H1 (cell line): ENCODE measurements around the gene FRMD4A. TPM values are rescaled to one million over a fixed set of nuclear protein-coding genes. Genes with fewer than 3 reads are reported as not detected.
A peak's percentile ranks its signal among the peaks of the same experiment; 100 is the strongest.

Source experiments
- CTCF ChIA-PET: fragments of 300-600 bp; sonication (Branson Sonifier 250); formaldehyde crosslinking; loops from one replicate; lab custom pipeline; 2021; ENCODE audit not compliant: partially characterized antibody; lab: Charles Lee
- POLR2A ChIA-PET: fragments of 300-600 bp; sonication (Branson Sonifier 250); formaldehyde crosslinking; loops from one replicate; lab custom pipeline; 2021; ENCODE audit warnings: inconsistent platforms; ENCODE audit not compliant: partially characterized antibody; lab: Charles Lee
- DNase-seq, 2 experiments: peaks; one replicate each; pipeline versions ENCODE4 v3.0.0 to v3.0.0-alpha.2; 2010 to 2022; ENCODE audit warnings: low spot score in 2 of 2, low read depth in 1 of 2, mixed read lengths in 1 of 2
- FAIRE-seq: peaks from 2 replicates; lab custom pipeline; 2011; peaks lifted over from hg19 to GRCh38; lab: Jason Lieb, UNC
- H2AFZ ChIP-seq: 2 replicates; pipeline ENCODE4 v1.8.1; 2012; ENCODE audit warnings: low read length, inconsistent platforms
- H2AK5ac ChIP-seq: 2 replicates; pipeline ENCODE4 v1.6.1; 2013; ENCODE audit warnings: low read depth, low read length
- H2BK120ac ChIP-seq: replicated peaks from 2 replicates; pipeline ENCODE3; 2013; ENCODE audit warnings: low read depth, low read length, inconsistent platforms
- H2BK12ac ChIP-seq: 2 replicates; pipeline ENCODE4 v1.6.1; 2013; ENCODE audit warnings: low read depth, low read length
- H2BK15ac ChIP-seq: 2 replicates; pipeline ENCODE4 v1.6.1; 2013; ENCODE audit warnings: low read length
- H2BK20ac ChIP-seq: 2 replicates; pipeline ENCODE4 v1.6.1; 2013; ENCODE audit warnings: low read length
- H2BK5ac ChIP-seq: 2 replicates; pipeline ENCODE4 v1.6.1; 2013; ENCODE audit warnings: low read depth, low read length
- H3K14ac ChIP-seq: 2 replicates; pipeline ENCODE4 v1.6.1; 2013; ENCODE audit warnings: inconsistent platforms; ENCODE audit not compliant: insufficient read length
- H3K18ac ChIP-seq: 2 replicates; pipeline ENCODE4 v1.6.1; 2013; ENCODE audit warnings: low read length; ENCODE audit errors: extremely low read depth
- H3K23ac ChIP-seq: 2 replicates; pipeline ENCODE4 v1.6.1; 2013; ENCODE audit warnings: inconsistent platforms; ENCODE audit not compliant: insufficient read length
- H3K23me2 ChIP-seq: 2 replicates; pipeline ENCODE4 v1.6.1; 2013; ENCODE audit warnings: low read depth, low read length
- H3K27ac ChIP-seq: 2 replicates; pipeline ENCODE4 v1.6.1; 2011; ENCODE audit warnings: low read depth, low read length, inconsistent platforms
- H3K27me3 ChIP-seq, 4 experiments: replicated peaks in 1 of 4; 1 replicate in 1 of 4; 2 replicates in 3 of 4; pipeline versions ENCODE4 v1.6.1 to v1.8.1; 2011 to 2013; ENCODE audit warnings: low read length in 3 of 4, mild to moderate bottlenecking in 3 of 4, inconsistent platforms in 2 of 4, mixed read lengths in 2 of 4, moderate library complexity in 1 of 4; ENCODE audit not compliant: control insufficient read depth in 3 of 4, insufficient read depth in 3 of 4; ENCODE audit errors: extremely low read depth in 1 of 4
- H3K36me3 ChIP-seq, 4 experiments: 2 replicates each; pipeline versions ENCODE4 v1.6.1 to v1.8.1; 2011 to 2013; ENCODE audit warnings: mild to moderate bottlenecking in 4 of 4, low read length in 3 of 4, moderate library complexity in 2 of 4, control low read depth in 1 of 4, inconsistent platforms in 1 of 4; ENCODE audit not compliant: insufficient read depth in 4 of 4, control insufficient read depth in 2 of 4
- H3K4ac ChIP-seq: replicated peaks from 2 replicates; pipeline ENCODE3; 2013; ENCODE audit warnings: low read length, low read depth, mixed read lengths, inconsistent platforms; ENCODE audit not compliant: insufficient read length
- H3K4me1 ChIP-seq, 4 experiments: replicated peaks in 1 of 4; 1 replicate in 1 of 4; 2 replicates in 3 of 4; pipeline versions ENCODE4 v1.6.1 to v1.8.1; 2011 to 2013; ENCODE audit warnings: low read length in 3 of 4, inconsistent platforms in 2 of 4, mixed read lengths in 1 of 4; ENCODE audit not compliant: insufficient read depth in 4 of 4, control insufficient read depth in 3 of 4
- H3K4me2 ChIP-seq, 2 experiments: 2 replicates each; pipeline versions ENCODE4 v1.6.1 to v1.8.1; 2011 to 2013; ENCODE audit warnings: low read depth in 2 of 2, low read length in 2 of 2, control low read depth in 1 of 2, inconsistent platforms in 1 of 2, mild to moderate bottlenecking in 1 of 2; ENCODE audit not compliant: insufficient read depth in 1 of 2
- H3K4me3 ChIP-seq, 4 experiments: fragments of 200-600, 300-600 bp in 1 of 4; sonication (generic), shearing (Covaris generic), sonication (Bioruptor Twin) in 1 of 4; 2 replicates each; pipeline versions ENCODE4 v1.5.1 to v1.8.1; 2011 to 2016; ENCODE audit warnings: low read length in 4 of 4, low read depth in 3 of 4, control low read depth in 2 of 4, inconsistent platforms in 2 of 4, mild to moderate bottlenecking in 2 of 4, mixed read lengths in 1 of 4, moderate library complexity in 1 of 4; ENCODE audit not compliant: insufficient read depth in 2 of 4; ENCODE audit errors: extremely low read depth in 1 of 4
- H3K56ac ChIP-seq: replicated peaks from 2 replicates; pipeline ENCODE3; 2013; ENCODE audit warnings: low read depth, mild to moderate bottlenecking, mixed read lengths, low read length, inconsistent platforms; ENCODE audit not compliant: insufficient read length
- H3K79me1 ChIP-seq: 2 replicates; pipeline ENCODE4 v1.6.1; 2013; ENCODE audit warnings: low read depth, low read length, control low read depth
- H3K79me2 ChIP-seq, 2 experiments: 2 replicates each; pipeline versions ENCODE4 v1.6.1 to v1.8.1; 2012 to 2013; ENCODE audit warnings: low read length in 2 of 2, mild to moderate bottlenecking in 2 of 2, inconsistent platforms in 1 of 2; ENCODE audit not compliant: insufficient read depth in 2 of 2, control insufficient read depth in 1 of 2
- H3K9ac ChIP-seq, 4 experiments: replicated peaks in 1 of 4; 1 replicate in 1 of 4; 2 replicates in 3 of 4; pipeline versions ENCODE4 v1.6.1 to v1.8.1; 2011 to 2013; ENCODE audit warnings: low read depth in 3 of 4, low read length in 3 of 4, control low read depth in 2 of 4, mild to moderate bottlenecking in 2 of 4, moderate library complexity in 2 of 4, inconsistent platforms in 1 of 4; ENCODE audit errors: extremely low read depth in 1 of 4
- H3K9me3 ChIP-seq, 2 experiments: 2 replicates each; pipeline versions ENCODE4 v1.6.1 to v1.8.1; 2012 to 2013; ENCODE audit warnings: mild to moderate bottlenecking in 2 of 2, moderate library complexity in 2 of 2, control low read depth in 1 of 2, inconsistent platforms in 1 of 2, low read depth in 1 of 2, low read length in 1 of 2, mixed read lengths in 1 of 2; ENCODE audit not compliant: insufficient read depth in 2 of 2
- H4K20me1 ChIP-seq, 2 experiments: replicated peaks in 1 of 2; 2 replicates each; pipeline versions ENCODE3 to v1.8.1; 2011 to 2013; ENCODE audit warnings: inconsistent platforms in 2 of 2, low read length in 2 of 2, mild to moderate bottlenecking in 1 of 2; ENCODE audit not compliant: insufficient read depth in 2 of 2, control insufficient read depth in 1 of 2
- H4K5ac ChIP-seq: 2 replicates; pipeline ENCODE4 v1.6.1; 2013; ENCODE audit warnings: low read length, low read depth, mixed read lengths, inconsistent platforms; ENCODE audit not compliant: insufficient read length
- H4K8ac ChIP-seq: 2 replicates; pipeline ENCODE4 v1.8.0; 2013; ENCODE audit warnings: mild to moderate bottlenecking, moderate library complexity, low read length, inconsistent platforms; ENCODE audit not compliant: insufficient read depth; ENCODE audit errors: extremely low read depth
- H4K91ac ChIP-seq: replicated peaks from 2 replicates; pipeline ENCODE3; 2013; ENCODE audit warnings: low read length, mixed read lengths, inconsistent platforms; ENCODE audit not compliant: insufficient read length
- BACH1 ChIP-seq: IDR thresholded peaks from 2 replicates; pipeline ENCODE4 v1.6.1; 2012; ENCODE audit warnings: low read length, improper control_type of control experiment
- CTBP2 ChIP-seq: IDR thresholded peaks from 2 replicates; pipeline ENCODE4 v1.7.0; 2011; ENCODE audit warnings: borderline replicate concordance, mild to moderate bottlenecking, moderate library complexity, mixed read lengths, low read length; ENCODE audit not compliant: insufficient read depth, insufficient read length
- EZH2 ChIP-seq: fragments of 200-600 bp; sonication (generic); IDR thresholded peaks from 2 replicates; pipeline ENCODE4 v1.7.1; 2012; ENCODE audit warnings: low read depth, mild to moderate bottlenecking, moderate library complexity, low read length, inconsistent platforms; ENCODE audit not compliant: severe bottlenecking
- FOSL1 ChIP-seq: IDR thresholded peaks from 2 replicates; pipeline ENCODE4 v1.6.1; 2011; ENCODE audit warnings: mild to moderate bottlenecking, low read depth, low read length, moderate library complexity; ENCODE audit not compliant: insufficient read depth
- KDM5A ChIP-seq: fragments of 200-600 bp; IDR thresholded peaks from 2 replicates; pipeline ENCODE4 v1.7.1; 2012; ENCODE audit warnings: mild to moderate bottlenecking, low read length, inconsistent platforms, mixed read lengths
- POLR2AphosphoS5 ChIP-seq: IDR thresholded peaks from 2 replicates; pipeline ENCODE4 v1.6.1; 2011; ENCODE audit warnings: low read depth, low read length
- RAD21 ChIP-seq, 2 experiments: IDR thresholded peaks in 1 of 2; conservative IDR thresholded peaks in 1 of 2; 2 replicates each; pipeline ENCODE4 v1.6.1; 2011; ENCODE audit warnings: low read depth in 2 of 2, low read length in 2 of 2, improper control_type of control experiment in 1 of 2, inconsistent platforms in 1 of 2, mild to moderate bottlenecking in 1 of 2, moderate library complexity in 1 of 2
- TBP ChIP-seq: IDR thresholded peaks from 2 replicates; pipeline ENCODE4 v1.6.1; 2011; ENCODE audit warnings: low read depth, low read length, improper control_type of control experiment
- WGBS, 2 experiments: shearing (Covaris generic) in 1 of 2; methylation state at CpG; one replicate each; pipeline versions ENCODE4 v1.1.6 to v1.1.7; 2013 to 2015; ENCODE audit warnings: low lambda C conversion rate in 2 of 2, mixed read lengths in 2 of 2, inconsistent platforms in 1 of 2, low coverage in 1 of 2, missing lambda C conversion rate in 1 of 2; ENCODE audit not compliant: insufficient replicate concordance in 2 of 2, insufficient coverage in 1 of 2, insufficient read length in 1 of 2; ENCODE audit errors: extremely low coverage in 1 of 2, missing lambda C conversion rate in 1 of 2; 5-methylcytosine and 5-hydroxymethylcytosine counted together
- polyA plus RNA-seq, 7 experiments: library from polyadenylated mRNA; depleted of rRNA in 3 of 7; stranded (reverse) in 5 of 7; unstranded in 2 of 7; fragments of >200 nt in 5 of 7; fragments of 200-250 nt in 2 of 7; gene quantifications; 1 replicate in 5 of 7; 2 replicates in 1 of 7; 4 replicates in 1 of 7; pipeline versions ENCODE4 v1.2.1 to v1.2.3, GENCODE V29; 2011 to 2013; ENCODE audit warnings: missing spikeins in 2 of 7, mixed read lengths in 2 of 7
- total RNA-seq: library from RNA; stranded (reverse); fragmentation: NEBNext Ultra II Directional; extraction: Animal tissue kit (Norgen Biotek cat#: 25700); gene quantifications from 2 replicates; pipeline ENCODE4 v1.2.1, GENCODE V29; 2021

The FRMD4A gene
- total and polyA plus RNA-seq, 2 of the 8 experiments (the other 6 are each of a cell fraction or from before 2014, with no cell fraction given) = 38.6 to 39.6 TPM

DNA sequence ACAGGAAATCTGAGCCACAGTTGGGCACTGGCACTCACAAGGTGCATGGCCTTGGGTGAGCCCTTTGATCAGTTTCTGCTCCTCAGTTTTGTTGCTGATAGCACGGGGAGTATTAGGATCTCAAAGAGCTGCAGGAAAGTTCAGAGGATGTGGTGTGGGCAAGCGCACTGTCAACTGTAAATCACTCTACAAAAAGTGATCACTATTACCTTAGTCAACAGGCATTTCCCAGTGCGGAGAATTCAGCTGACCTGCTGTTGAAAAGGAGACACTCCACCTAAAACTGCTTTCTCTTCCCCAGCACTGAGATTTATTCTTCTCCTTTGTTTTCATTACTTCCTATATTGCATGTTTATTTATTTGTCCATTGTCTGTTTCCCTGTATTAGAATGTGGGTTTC, 412.9 kb downstream of the FRMD4A start:
- Histone ChIP-seq H2BK20ac (no peak overlapping the region), H3K79me1 (no peaks in the 10 kb centered on the region), H3K9ac (no peak overlapping the region), H3K27me3 (no peaks in the 10 kb centered on the region)
- TF ChIP-seq FOSL1 (no peak), KDM5A (no peak), BACH1 (no peak), POLR2AphosphoS5 (no peak), RAD21 (IDR thresholded peaks at IDR 0.05 in 1 of 2, conservative IDR thresholded peaks at IDR 0.05 in 1 of 2; ENCODE audit: low read depth in 2 of 2, low read length in 2 of 2) (no peak), EZH2 (no peak), TBP (no peak), CTBP2 (no peak)
- TF ChIP-seq, all 59 proteins: peak for 0
- Histone ChIP-seq H4K20me1 (no peaks in the 10 kb centered on the region), H2AFZ (no peak overlapping the region), H4K91ac (no peak overlapping the region), H3K18ac (no peak overlapping the region), H4K8ac (no peak overlapping the region), H3K14ac (no peak overlapping the region), H3K23ac (no peak overlapping the region), H3K36me3 (no peaks in the 10 kb centered on the region), H3K79me2 (no peaks in the 10 kb centered on the region), H2AK5ac (no peak overlapping the region), H3K4me3 (no peak overlapping the region), H2BK5ac (no peak overlapping the region), H2BK120ac (no peak overlapping the region), H2BK12ac (no peak overlapping the region), H4K5ac (no peak overlapping the region), H3K4ac (no peak overlapping the region), H3K9me3 (no peaks in the 10 kb centered on the region), H3K56ac (no peak overlapping the region), H3K27ac (no peak overlapping the region), H3K23me2 (no peaks in the 10 kb centered on the region), H2BK15ac (peak overlapping the region; percentile 1; the same call in 1 of the 2 replicates), H3K4me1 (peaks cover 0 to 2% (median 0%) of the 10 kb centered on the region in 4 experiments; a peak in 1 of 7 replicates), H3K4me2 (no peak overlapping the region)
- 90% methylated on average over 3 of the region's 3 CpGs; no CpG with 5 or more reads in 1 of the 2 experiments for WGBS, 2 experiments
- ChIA-PET CTCF (no interaction called here), POLR2A (no interaction called here)
- DNase-seq (no peak), FAIRE-seq (no peak)
